SU-DHL-6 (cell line): ENCODE measurements around the gene SPOCK1.

ENCODE experiments used
- CTCF ChIP-seq: fragments of 200-600 bp; sonication (generic); IDR thresholded peaks from one replicate; pipeline ENCODE4 v1.5.1; 2017; ENCODE audit warnings: antibody characterized with exemption, mild to moderate bottlenecking, low read length, moderate library complexity; ENCODE audit not compliant: insufficient read depth, poor library complexity, severe bottlenecking
- EZH2phosphoT487 ChIP-seq: fragments of 200-600 bp; sonication (generic), shearing (Covaris generic); conservative IDR thresholded peaks from 2 replicates; pipeline ENCODE4 v1.6.1; 2018; ENCODE audit warnings: mild to moderate bottlenecking, antibody characterized with exemption, low read length, moderate library complexity, mixed read lengths

DNA sequence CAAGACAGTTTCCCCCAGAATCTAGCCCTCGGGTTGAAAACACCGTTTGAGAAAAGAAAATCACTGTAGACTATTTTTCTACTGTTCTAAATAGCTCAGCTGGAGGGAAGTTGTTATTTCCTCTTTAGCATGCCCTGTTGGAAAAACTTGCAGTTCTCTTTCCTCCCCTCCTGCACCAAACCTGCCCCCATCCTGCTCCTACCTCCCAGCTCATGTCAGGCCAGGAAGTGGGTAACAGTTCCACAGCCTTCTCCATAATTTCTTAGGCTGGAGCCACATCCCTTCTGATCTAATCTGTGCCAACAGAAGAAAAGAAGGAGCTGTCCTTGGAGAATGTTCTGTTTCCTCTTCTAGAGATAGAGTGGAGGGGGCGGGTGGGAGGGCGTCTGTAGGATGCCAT, 437.7 kb downstream of the SPOCK1 start:
- TF ChIP-seq CTCF (no peak), EZH2phosphoT487 (no peak)
